ENCODE results near the gene CRELD2.

CRELD2 gene

DNA sequence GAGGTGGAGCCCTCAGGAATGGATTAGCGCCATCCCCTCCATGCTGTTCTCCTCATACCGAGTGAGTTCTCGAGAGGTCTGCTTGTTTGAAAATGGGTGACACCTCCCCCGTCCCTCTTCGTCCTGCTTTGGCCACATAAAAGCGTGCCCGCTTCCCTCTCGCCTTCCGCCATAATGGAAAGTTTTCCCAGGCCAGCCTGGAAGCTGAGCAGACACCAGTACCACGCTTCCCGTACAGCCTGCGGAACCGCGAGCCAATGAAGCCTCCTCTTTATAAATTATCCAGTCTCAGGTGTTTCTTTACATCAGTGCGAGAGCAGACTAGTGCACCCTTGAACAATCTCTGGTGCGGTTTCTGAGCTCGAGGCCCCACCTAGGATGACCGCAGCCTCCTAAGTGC, 13.0 kb upstream of the CRELD2 start:
- H3K4me3 ChIP-seq (ENCODE audit: low read depth, low read length), result no peak overlapping the region
- TF ChIP-seq, protein P1, sequence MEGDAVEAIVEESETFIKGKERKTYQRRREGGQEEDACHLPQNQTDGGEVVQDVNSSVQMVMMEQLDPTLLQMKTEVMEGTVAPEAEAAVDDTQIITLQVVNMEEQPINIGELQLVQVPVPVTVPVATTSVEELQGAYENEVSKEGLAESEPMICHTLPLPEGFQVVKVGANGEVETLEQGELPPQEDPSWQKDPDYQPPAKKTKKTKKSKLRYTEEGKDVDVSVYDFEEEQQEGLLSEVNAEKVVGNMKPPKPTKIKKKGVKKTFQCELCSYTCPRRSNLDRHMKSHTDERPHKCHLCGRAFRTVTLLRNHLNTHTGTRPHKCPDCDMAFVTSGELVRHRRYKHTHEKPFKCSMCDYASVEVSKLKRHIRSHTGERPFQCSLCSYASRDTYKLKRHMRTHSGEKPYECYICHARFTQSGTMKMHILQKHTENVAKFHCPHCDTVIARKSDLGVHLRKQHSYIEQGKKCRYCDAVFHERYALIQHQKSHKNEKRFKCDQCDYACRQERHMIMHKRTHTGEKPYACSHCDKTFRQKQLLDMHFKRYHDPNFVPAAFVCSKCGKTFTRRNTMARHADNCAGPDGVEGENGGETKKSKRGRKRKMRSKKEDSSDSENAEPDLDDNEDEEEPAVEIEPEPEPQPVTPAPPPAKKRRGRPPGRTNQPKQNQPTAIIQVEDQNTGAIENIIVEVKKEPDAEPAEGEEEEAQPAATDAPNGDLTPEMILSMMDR (IDR thresholded peaks at IDR 0.05; ENCODE audit: borderline replicate concordance, insufficient read depth, low read depth, low read length), result no peak

DNA sequence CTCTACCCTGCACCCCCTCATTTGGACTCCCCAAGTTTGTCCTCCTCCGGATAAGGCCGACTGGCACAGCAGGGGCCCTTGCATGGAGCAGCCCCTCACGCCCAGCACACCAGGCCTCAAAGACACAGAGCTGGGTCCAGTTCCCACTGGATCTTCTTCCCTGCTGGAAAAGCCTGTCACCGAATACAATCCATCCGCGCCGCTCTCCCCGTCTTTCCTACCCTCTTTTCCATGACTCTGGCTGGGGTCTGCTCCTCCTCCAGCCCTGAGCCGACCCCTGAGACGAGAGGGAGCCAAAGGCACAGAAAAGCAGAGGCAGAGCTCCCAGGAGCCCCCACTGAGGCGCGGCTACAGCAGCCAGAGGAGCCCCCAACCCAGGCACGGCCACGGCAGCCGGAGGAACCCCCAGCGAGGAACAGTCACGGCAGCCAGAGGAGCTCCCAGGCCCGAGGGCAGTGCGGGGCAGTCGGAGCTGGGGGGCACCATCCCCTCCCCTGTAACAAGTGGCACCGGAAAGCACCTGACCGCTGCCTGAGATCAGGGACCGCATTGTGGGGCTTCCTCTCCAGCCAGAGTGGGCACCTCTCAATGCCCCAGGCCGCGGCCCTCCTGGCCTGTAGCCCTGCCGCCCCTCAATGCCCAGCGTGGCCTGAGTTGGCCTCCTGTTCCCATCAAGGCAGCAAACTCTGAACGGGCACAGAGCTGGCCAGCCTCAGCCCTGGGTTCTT, 12.2 kb upstream of the CRELD2 start:
- TF ChIP-seq, protein P1 (IDR thresholded peaks at IDR 0.05; ENCODE audit: borderline replicate concordance, insufficient read depth, low read depth, low read length), result no peak
- no peak overlapping the region for H3K4me3 ChIP-seq (ENCODE audit: low read depth, low read length)

DNA sequence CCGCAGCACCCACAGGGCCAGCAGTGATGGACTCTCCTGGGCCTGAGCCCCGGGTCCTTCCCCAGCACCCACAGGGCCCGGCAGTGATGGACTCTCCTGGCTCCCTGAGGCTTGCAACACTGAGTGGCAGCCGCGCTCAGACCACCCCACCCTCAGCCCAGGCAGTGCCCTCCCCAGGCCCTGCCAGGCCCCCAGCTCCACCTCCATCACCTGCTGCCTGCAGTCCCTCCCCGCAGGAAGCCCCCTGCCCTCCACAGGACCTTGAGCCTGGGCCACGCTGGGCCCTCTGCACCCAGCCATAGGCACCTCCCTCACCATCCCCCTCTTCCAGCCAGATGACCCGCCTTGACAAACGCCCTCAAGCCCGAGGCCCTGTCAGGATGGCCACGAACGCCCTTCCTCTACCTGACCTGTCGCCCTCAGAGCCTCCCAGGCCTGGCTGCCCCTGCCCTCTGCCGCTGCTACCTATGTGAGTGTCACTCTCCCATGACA, 11.6 kb upstream of the CRELD2 start:
- TF ChIP-seq, protein P1 (IDR thresholded peaks at IDR 0.05; ENCODE audit: borderline replicate concordance, insufficient read depth, low read depth, low read length), result no peak
- H3K4me3 ChIP-seq (ENCODE audit: low read depth, low read length), result no peak overlapping the region

DNA sequence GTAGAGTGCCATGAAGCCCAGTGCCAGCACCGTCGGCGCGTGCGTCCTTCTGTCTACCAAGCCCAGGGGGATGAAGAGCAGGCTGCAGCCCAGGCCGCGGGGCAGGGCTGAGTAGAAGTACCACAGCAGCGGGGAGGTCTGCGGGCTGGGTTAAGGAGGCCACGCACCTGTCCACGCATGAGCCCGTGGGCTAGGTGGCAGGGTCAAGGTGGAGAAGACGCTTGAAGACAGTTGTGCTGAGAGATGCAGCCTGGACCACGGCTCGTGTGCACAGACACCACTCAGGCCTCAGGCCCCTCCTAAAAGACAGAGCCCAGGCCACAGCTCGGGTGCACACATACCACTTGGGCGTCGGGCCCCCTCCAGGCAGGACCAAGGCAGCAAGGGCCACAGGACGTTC, 10.6 kb upstream of the CRELD2 start:
- TF ChIP-seq, protein P1 (IDR thresholded peaks at IDR 0.05; ENCODE audit: borderline replicate concordance, insufficient read depth, low read depth, low read length), result no peak
- H3K4me3 ChIP-seq (ENCODE audit: low read depth, low read length), result no peak overlapping the region

DNA sequence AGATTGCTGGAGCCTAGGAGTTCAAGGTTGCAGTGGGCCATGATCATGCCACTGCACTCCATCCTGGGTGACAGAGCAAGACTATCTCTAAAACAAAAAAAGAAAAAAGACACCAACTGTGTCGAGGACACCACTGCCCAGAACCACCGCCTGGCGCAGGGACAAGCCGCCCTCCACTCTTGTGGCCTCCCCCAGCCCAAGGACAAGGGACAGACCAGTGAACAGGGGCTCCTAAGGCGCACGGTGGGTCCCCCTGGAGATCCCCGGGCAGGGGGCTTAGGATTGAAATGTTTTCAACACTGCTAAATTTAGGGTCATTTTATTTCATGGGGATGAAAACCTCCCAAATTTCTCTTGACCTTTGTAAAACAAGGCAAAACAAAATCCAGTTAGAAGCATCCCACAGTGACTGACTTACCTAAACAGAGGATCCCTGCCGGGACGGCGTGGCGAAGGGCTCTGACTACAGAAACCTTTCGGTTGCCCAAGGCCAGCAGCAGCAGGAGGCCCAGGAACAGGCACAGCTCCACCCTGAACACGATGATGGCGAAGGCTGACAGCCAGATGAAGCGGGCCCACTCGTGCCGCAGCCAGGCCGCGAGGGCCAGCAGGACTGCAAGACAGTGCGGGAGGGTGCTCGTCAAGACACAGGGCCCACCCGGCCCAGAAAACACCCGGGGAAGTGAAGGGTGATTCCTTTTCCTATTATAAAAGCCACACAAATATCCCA, 8.8 kb upstream of the CRELD2 start:
- no peak overlapping the region for H3K4me3 ChIP-seq (ENCODE audit: low read depth, low read length)
- TF ChIP-seq, protein P1 (IDR thresholded peaks at IDR 0.05; ENCODE audit: borderline replicate concordance, insufficient read depth, low read depth, low read length), result no peak

DNA sequence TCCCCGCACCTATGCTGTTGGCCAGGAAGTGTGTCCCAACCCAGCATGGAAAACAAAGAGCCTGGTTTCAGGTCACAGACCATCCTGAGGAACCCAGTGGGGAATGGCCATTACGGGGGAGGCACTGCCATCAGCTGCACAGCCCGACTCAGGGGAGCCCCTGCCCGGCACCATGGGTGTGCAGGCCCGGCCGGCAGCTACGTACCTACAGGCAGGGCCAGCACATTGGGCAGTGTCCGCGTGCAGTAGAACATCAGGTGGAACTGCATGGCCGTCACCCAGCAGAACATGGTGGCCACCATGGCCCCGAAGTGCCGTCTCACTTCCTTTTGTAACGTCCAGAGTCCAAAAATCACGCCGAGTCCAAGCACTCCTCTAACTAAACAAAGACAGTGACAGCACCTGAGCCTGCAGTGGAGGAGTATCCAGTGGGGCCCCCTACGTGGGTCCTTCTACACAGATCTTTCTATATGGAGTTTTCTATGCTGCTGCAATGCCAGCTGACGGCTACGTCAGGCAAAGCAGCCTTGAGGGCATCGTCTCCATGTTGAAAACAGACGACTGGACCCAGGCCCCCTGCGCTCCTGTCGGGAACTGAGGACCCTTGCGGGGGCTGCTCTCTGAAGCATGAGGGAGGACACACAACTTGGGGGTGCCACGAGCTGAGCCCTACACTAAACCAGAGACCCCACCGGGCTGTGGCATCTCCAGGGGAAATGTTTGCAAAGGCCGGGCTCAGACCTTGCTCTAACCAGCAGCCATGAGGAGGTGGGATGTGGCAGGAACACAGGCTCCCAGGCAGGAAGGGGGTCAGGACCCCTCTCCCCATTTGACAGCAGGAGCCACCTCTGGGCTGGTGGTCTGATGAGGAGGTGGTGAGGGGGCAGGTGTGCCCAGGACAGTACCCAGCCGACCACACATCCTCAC, 7.9 kb upstream of the CRELD2 start:
- H3K4me3 ChIP-seq (ENCODE audit: low read depth, low read length), result no peak overlapping the region
- TF ChIP-seq, protein P1 (IDR thresholded peaks at IDR 0.05; ENCODE audit: borderline replicate concordance, insufficient read depth, low read depth, low read length), result no peak

All from GM12875 (cell line).